ENCODE results near the gene ABHD12. TPM values are rescaled to one million over a fixed set of nuclear protein-coding genes. Genes with fewer than 3 reads are reported as not detected.

The ABHD12 gene
- polyA plus RNA-seq, 1 experiment: 25.0 TPM

GRCh38 chr20:25252686-25253421 is 137.8 kb downstream of the ABHD12 start:
- CTCF ChIA-PET: interaction anchor here (0.9 to 1.3 kb wide), 2 partner anchors 42 to 259 kb away, joined by 3 read pairs; no protein-coding TSS in a partner anchor

DNA sequence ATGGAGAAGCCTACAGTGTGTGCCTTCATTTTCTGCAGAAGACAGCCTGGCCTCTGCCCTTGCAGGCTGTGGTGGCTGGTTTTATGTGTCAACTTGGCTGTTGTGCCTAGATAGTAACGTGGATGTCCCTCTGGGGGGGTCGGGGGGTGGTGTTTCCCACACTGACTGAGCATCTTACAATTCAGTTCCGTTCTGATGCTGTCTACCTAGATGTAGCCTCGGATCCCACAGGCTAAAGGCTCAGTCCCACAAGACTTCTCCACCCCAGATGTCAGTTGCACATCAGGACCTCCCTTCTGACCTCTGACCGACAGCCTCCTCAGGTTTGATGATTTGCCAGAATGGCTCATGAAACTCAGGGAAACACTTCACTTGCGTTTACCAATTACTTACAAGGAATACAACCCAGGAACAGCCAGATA is 138.4 kb downstream of the ABHD12 start:
- H3K27me3 ChIP-seq (ENCODE audit: control insufficient read depth, insufficient read depth, low read length): no peaks in the 10 kb centered on the region
- DNase-seq (ENCODE audit: low read depth): no peak
- TF ChIP-seq, protein P1, sequence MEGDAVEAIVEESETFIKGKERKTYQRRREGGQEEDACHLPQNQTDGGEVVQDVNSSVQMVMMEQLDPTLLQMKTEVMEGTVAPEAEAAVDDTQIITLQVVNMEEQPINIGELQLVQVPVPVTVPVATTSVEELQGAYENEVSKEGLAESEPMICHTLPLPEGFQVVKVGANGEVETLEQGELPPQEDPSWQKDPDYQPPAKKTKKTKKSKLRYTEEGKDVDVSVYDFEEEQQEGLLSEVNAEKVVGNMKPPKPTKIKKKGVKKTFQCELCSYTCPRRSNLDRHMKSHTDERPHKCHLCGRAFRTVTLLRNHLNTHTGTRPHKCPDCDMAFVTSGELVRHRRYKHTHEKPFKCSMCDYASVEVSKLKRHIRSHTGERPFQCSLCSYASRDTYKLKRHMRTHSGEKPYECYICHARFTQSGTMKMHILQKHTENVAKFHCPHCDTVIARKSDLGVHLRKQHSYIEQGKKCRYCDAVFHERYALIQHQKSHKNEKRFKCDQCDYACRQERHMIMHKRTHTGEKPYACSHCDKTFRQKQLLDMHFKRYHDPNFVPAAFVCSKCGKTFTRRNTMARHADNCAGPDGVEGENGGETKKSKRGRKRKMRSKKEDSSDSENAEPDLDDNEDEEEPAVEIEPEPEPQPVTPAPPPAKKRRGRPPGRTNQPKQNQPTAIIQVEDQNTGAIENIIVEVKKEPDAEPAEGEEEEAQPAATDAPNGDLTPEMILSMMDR (IDR thresholded peaks at IDR 0.05; ENCODE audit: insufficient read depth, low read depth, low read length): no peak
- POLR2A ChIA-PET: no interaction called here
- no peak overlapping the region for H3K4me3 ChIP-seq (ENCODE audit: low read depth, low read length)
- CTCF ChIA-PET: interaction anchor here (0.9 to 1.3 kb wide), 2 partner anchors 43 to 258 kb away, joined by 3 read pairs; no protein-coding TSS in a partner anchor
- H3K36me3 ChIP-seq (ENCODE audit: control insufficient read depth, insufficient read depth, low read length): peaks cover 6% of the 10 kb centered on the region

More at GRCh38 chr20:25252686-25253421, 137.8 kb downstream of the ABHD12 start:
- POLR2A ChIA-PET: no interaction called here
- Histone ChIP-seq H3K4me3 (ENCODE audit: low read depth, low read length) (no peak overlapping the region), H3K36me3 (ENCODE audit: control insufficient read depth, insufficient read depth, low read length) (peaks cover 6% of the 10 kb centered on the region), H3K27me3 (ENCODE audit: control insufficient read depth, insufficient read depth, low read length) (no peaks in the 10 kb centered on the region)
- no peak for DNase-seq (ENCODE audit: low read depth)
- TF ChIP-seq, protein P1 (IDR thresholded peaks at IDR 0.05; ENCODE audit: insufficient read depth, low read depth, low read length): no peak

GRCh38 chr20:25251558-25251957 is 139.1 kb downstream of the ABHD12 start:
- peaks cover 6% of the 10 kb centered on the region for H3K36me3 ChIP-seq (ENCODE audit: control insufficient read depth, insufficient read depth, low read length)
- no peak overlapping the region for H3K4me3 ChIP-seq (ENCODE audit: low read depth, low read length)
- no peak for DNase-seq (ENCODE audit: low read depth)
- TF ChIP-seq, protein P1 (IDR thresholded peaks at IDR 0.05; ENCODE audit: insufficient read depth, low read depth, low read length): no peak
- H3K27me3 ChIP-seq (ENCODE audit: control insufficient read depth, insufficient read depth, low read length): no peaks in the 10 kb centered on the region
- POLR2A ChIA-PET: no interaction called here
- CTCF ChIA-PET: interaction anchor here (1.3 kb wide), 1 partner anchor 44 kb away, joined by 3 read pairs; no protein-coding TSS in a partner anchor

GRCh38 chr20:25251019-25251418 is 139.6 kb downstream of the ABHD12 start:
- no peak for DNase-seq (ENCODE audit: low read depth)
- Histone ChIP-seq H3K27me3 (ENCODE audit: control insufficient read depth, insufficient read depth, low read length) (no peaks in the 10 kb centered on the region), H3K36me3 (ENCODE audit: control insufficient read depth, insufficient read depth, low read length) (peaks cover 6% of the 10 kb centered on the region), H3K4me3 (ENCODE audit: low read depth, low read length) (no peak overlapping the region)
- ChIA-PET POLR2A (no interaction called here), CTCF (interaction anchor here (0.7 to 1.4 kb wide), 2 partner anchors 24 to 75 kb away, joined by 3 to 5 read pairs; no protein-coding TSS in a partner anchor)
- TF ChIP-seq, protein P1 (IDR thresholded peaks at IDR 0.05; ENCODE audit: insufficient read depth, low read depth, low read length): no peak

DNA sequence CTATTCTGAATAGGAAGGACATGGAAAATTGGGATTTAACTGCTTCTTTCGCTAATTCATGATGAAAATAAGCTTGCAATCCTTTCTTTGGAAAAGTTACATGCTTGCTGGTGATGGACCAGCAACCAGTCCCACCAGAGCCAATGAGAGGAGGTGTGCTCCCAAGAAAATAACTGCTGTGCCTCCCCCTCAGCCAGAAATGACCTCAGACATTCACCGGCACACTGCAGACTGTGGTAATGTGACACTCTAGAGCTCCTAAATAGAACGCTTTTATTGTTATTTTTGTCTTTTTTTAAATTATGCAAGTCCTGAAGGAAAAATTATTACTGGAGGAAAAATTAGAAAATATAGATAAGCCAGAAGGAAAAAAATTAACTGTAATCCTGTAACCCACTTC is 140.1 kb downstream of the ABHD12 start:
- ChIA-PET POLR2A (no interaction called here), CTCF (interaction anchor here (0.7 to 1.4 kb wide), 3 partner anchors 24 to 148 kb away, joined by 3 to 5 read pairs (median 3); no protein-coding TSS in a partner anchor)
- TF ChIP-seq, protein P1 (IDR thresholded peaks at IDR 0.05; ENCODE audit: insufficient read depth, low read depth, low read length): no peak
- H3K27me3 ChIP-seq (ENCODE audit: control insufficient read depth, insufficient read depth, low read length): no peaks in the 10 kb centered on the region
- peaks cover 6% of the 10 kb centered on the region for H3K36me3 ChIP-seq (ENCODE audit: control insufficient read depth, insufficient read depth, low read length)
- no peak for DNase-seq (ENCODE audit: low read depth)
- no peak overlapping the region for H3K4me3 ChIP-seq (ENCODE audit: low read depth, low read length)

Measured in BJ (cell line).